Progenitor cell of endocrine pancreas (in vitro differentiated cells): ENCODE results near the gene VPS4B. TPM values are rescaled to one million over a fixed set of nuclear protein-coding genes. Genes with fewer than 3 reads are reported as not detected.

Source experiments
- DNase-seq: peaks from one replicate; pipeline ENCODE4 v3.0.0; 2021; ENCODE audit warnings: low spot score; ENCODE audit not compliant: unreplicated experiment
- H3K27ac Mint-ChIP-seq: 2 replicates; pipeline ENCODE4 v1.8.0; 2021; ENCODE audit warnings: mild to moderate bottlenecking, moderate library complexity, mixed read lengths
- H3K27me3 Mint-ChIP-seq: 2 replicates; pipeline ENCODE4 v1.8.0; 2021; ENCODE audit warnings: mixed read lengths
- H3K36me3 Mint-ChIP-seq: 2 replicates; pipeline ENCODE4 v1.8.0; 2022; ENCODE audit warnings: mixed read lengths; ENCODE audit not compliant: insufficient read depth
- H3K4me1 Mint-ChIP-seq: 2 replicates; pipeline ENCODE4 v1.8.0; 2021; ENCODE audit warnings: low read depth, mixed read lengths
- H3K4me3 Mint-ChIP-seq: 2 replicates; pipeline ENCODE4 v1.8.0; 2021; ENCODE audit warnings: low read depth, mild to moderate bottlenecking, moderate library complexity, mixed read lengths
- H3K9me3 Mint-ChIP-seq: 2 replicates; pipeline ENCODE4 v1.8.0; 2021; ENCODE audit warnings: low read depth, mixed read lengths
- total RNA-seq: library from RNA; stranded (reverse); gene quantifications from 2 replicates; pipeline ENCODE4 v1.2.1, GENCODE V29; 2021
- TF ChIP-seq, protein P1 (sequence below): fragments of 200-600 bp; sonication (generic); IDR thresholded peaks from one replicate; pipeline ENCODE4 v1.5.0; 2021; ENCODE audit warnings: antibody characterized with exemption, mild to moderate bottlenecking; ENCODE audit not compliant: unreplicated experiment

Gene VPS4B
- total RNA-seq, 1 donor from 2014 or later, result 56.4 TPM

DNA sequence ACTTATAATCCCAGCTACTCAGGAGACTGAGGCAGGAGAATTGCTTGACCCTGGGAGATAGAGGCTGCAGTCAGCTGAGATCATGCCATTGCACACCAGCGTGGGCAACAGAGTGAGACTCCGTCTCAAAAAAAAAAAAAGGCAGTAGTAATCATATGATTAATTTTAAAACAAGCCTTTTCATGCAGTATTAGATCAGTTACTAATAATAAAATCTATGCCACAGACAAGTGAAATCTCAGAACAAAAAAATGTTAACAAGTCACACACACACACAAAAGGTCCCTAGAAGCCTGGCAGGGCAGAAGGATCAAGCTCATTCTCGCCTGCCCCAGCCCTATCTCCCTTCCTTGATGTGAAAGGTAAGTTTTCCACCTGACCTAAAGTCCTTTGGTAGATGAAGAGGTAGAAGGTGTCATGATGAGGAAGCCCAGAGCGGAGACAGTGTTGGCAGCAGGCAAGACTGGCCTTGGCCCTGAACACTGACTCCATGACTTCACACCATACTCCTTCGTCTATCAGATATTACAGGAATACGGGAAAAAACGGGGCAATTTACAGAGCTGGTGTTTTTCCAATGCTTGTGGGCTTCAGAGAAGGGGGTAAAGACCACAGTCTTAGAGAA, 65.9 kb downstream of the VPS4B start:
- no peaks in the 10 kb centered on the region for H3K4me1 Mint-ChIP-seq

DNA sequence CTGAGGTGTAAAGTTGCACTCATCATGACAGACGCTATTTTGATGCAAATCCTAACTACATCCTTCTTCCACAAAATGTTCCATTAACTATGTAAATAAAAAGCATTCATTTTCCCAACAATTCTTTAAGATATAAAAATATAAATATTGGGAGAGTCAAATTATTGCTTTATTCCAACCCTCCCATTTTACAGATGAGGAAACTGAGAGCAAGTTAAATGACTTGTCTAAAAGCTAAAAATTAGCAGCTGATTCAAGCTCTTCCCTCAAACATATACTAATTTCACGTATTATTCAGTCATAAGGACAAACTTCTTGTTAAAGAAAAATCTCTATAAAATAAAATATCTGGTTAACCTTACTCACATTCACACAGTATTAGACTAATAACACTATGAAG, 72.0 kb downstream of the VPS4B start:
- Mint-ChIP-seq H3K36me3 (peaks cover 21% of the 10 kb centered on the region), H3K27ac (no peak overlapping the region), H3K4me3 (no peak overlapping the region), H3K4me1 (no peaks in the 10 kb centered on the region), H3K9me3 (no peaks in the 10 kb centered on the region), H3K27me3 (no peaks in the 10 kb centered on the region)
- TF ChIP-seq, protein P1, sequence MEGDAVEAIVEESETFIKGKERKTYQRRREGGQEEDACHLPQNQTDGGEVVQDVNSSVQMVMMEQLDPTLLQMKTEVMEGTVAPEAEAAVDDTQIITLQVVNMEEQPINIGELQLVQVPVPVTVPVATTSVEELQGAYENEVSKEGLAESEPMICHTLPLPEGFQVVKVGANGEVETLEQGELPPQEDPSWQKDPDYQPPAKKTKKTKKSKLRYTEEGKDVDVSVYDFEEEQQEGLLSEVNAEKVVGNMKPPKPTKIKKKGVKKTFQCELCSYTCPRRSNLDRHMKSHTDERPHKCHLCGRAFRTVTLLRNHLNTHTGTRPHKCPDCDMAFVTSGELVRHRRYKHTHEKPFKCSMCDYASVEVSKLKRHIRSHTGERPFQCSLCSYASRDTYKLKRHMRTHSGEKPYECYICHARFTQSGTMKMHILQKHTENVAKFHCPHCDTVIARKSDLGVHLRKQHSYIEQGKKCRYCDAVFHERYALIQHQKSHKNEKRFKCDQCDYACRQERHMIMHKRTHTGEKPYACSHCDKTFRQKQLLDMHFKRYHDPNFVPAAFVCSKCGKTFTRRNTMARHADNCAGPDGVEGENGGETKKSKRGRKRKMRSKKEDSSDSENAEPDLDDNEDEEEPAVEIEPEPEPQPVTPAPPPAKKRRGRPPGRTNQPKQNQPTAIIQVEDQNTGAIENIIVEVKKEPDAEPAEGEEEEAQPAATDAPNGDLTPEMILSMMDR, result no peak
- DNase-seq, result no peak

More for the DNA sequence above, 65.9 kb downstream of the VPS4B start:
- H3K27ac Mint-ChIP-seq, result no peak overlapping the region
- TF ChIP-seq, protein P1, result no peak
- peaks cover 14% of the 10 kb centered on the region for H3K36me3 Mint-ChIP-seq
- no peaks in the 10 kb centered on the region for H3K27me3 Mint-ChIP-seq
- H3K4me3 Mint-ChIP-seq, result no peak overlapping the region
- no peaks in the 10 kb centered on the region for H3K9me3 Mint-ChIP-seq
- DNase-seq, result no peak

DNA sequence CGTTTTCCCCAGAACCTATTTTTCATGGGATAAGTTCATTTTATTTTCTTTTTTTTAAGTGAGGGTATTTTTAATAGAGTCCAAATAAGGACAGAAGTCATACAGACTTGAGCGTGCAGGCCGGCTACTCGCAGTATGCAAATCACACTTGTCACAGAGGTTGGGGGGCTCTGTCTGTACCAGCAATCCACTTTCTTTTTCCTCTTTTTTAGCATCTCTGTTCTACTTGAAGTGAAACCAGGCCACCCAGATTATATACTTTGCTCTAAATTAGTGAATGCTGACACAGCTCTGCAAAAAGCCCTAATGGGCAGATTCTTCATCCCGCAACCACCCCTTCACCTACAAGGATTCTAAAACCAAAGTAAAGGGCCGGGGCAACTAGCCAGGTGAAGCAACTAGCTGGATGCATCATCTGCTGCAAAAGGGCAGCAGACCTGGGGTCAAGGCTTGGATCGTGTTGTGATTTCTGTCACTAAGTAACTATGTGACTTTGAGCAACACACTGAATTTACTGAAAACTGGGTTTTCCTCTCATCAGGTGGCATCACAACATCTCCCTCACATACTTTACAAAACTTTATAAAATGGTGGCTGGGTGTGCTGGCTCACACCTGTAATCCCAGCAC, 73.7 kb downstream of the VPS4B start:
- no peaks in the 10 kb centered on the region for H3K9me3 Mint-ChIP-seq
- DNase-seq, result no peak
- H3K4me3 Mint-ChIP-seq, result no peak overlapping the region
- no peaks in the 10 kb centered on the region for H3K4me1 Mint-ChIP-seq
- no peaks in the 10 kb centered on the region for H3K27me3 Mint-ChIP-seq
- peaks cover 17% of the 10 kb centered on the region for H3K36me3 Mint-ChIP-seq
- TF ChIP-seq, protein P1, result no peak
- H3K27ac Mint-ChIP-seq, result no peak overlapping the region

DNA sequence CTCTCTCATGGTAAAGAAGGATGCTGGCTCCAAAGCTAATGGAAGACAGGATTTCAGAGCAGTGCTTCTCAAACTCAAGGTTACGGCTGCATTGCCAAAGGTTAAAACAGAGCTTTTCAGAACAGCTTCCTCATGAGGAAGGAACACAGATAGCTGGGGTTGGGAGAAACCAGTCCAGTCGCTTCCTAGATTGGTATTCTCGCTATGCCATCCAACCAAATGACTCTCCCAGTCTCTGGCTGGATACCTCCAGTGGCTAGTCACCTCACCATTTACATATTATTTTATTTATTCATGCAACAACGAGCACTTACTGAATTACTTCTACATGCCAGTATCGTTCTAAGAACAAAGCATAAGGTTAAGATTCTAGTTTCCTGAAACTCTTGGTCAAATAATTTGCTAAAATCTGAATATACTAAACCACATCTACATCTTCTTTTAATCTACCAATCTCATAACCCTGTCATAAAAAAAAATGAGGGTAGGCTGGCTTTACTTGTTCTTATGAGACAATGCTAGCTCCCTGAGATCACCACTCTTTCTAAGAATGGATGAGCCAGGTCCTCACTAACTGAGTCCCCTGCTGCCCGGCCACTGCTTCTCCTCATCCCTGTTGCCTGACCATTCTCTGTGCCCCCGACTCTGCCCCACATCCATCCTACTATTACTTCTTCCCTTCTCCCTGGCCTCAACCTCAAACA, 75.6 kb downstream of the VPS4B start:
- no peak for DNase-seq
- H3K36me3 Mint-ChIP-seq, result peaks cover 20% of the 10 kb centered on the region
- no peaks in the 10 kb centered on the region for H3K4me1 Mint-ChIP-seq
- no peak overlapping the region for H3K4me3 Mint-ChIP-seq
- TF ChIP-seq, protein P1, result no peak
- no peaks in the 10 kb centered on the region for H3K9me3 Mint-ChIP-seq
- H3K27me3 Mint-ChIP-seq, result no peaks in the 10 kb centered on the region
- peak overlapping the region; percentile 55 for H3K27ac Mint-ChIP-seq

DNA sequence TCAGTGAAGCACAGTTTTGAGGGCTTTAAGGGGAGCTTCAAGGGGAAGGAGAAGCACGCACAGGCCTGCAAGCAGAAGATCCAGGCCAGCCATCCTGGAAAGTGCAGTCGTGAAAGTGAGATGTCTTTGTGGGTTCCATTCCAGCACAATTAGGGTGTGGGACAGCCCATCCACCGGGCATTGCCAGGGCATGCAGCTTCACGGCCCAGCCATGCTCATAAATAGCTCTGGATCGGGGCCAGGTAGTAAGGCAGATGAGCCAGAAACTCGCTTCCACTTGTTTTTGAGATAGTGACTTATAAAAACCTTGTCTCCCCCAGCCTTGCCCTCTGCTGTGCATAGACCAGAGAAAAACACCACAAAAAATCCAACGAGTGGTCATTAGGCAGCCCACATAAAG, 76.2 kb downstream of the VPS4B start:
- Mint-ChIP-seq H3K9me3 (no peaks in the 10 kb centered on the region), H3K36me3 (peaks cover 22% of the 10 kb centered on the region), H3K4me3 (no peak overlapping the region), H3K27ac (no peak overlapping the region), H3K4me1 (no peaks in the 10 kb centered on the region), H3K27me3 (no peaks in the 10 kb centered on the region)
- TF ChIP-seq, protein P1, result no peak
- no peak for DNase-seq
